ENCODE measurements around the gene SRSF11. TPM values are rescaled to one million over a fixed set of nuclear protein-coding genes. Genes with fewer than 3 reads are reported as not detected.

The SRSF11 gene
- total RNA-seq, 2 donors from 2014 or later: 227 to 232 TPM

- peaks cover 11% of the 10 kb centered on the region for H3K4me1 Mint-ChIP-seq
- no peak for DNase-seq
- no peaks in the 10 kb centered on the region for H3K9me3 Mint-ChIP-seq
- Histone ChIP-seq H3K9ac (ENCODE audit: extremely low read depth, low read length, poor library complexity, severe bottlenecking) (no peak overlapping the region), H3K27ac (ENCODE audit: low read depth, low read length) (no peak overlapping the region), H3K36me3 (ENCODE audit: control insufficient read depth, insufficient read depth, low read length) (peaks cover 60% of the 10 kb centered on the region), H3K4me3 (ENCODE audit: low read length) (no peak overlapping the region), H3K9me3 (ENCODE audit: control insufficient read depth, low read length) (no peaks in the 10 kb centered on the region), H3K27me3 (ENCODE audit: control insufficient read depth, insufficient read depth, low read length, poor library complexity, severe bottlenecking) (no peaks in the 10 kb centered on the region), H3K4me1 (ENCODE audit: control insufficient read depth, insufficient read depth, low read length) (no peaks in the 10 kb centered on the region)
- H3K27ac Mint-ChIP-seq: peak overlapping the region; percentile 20
- TF ChIP-seq, protein P1, sequence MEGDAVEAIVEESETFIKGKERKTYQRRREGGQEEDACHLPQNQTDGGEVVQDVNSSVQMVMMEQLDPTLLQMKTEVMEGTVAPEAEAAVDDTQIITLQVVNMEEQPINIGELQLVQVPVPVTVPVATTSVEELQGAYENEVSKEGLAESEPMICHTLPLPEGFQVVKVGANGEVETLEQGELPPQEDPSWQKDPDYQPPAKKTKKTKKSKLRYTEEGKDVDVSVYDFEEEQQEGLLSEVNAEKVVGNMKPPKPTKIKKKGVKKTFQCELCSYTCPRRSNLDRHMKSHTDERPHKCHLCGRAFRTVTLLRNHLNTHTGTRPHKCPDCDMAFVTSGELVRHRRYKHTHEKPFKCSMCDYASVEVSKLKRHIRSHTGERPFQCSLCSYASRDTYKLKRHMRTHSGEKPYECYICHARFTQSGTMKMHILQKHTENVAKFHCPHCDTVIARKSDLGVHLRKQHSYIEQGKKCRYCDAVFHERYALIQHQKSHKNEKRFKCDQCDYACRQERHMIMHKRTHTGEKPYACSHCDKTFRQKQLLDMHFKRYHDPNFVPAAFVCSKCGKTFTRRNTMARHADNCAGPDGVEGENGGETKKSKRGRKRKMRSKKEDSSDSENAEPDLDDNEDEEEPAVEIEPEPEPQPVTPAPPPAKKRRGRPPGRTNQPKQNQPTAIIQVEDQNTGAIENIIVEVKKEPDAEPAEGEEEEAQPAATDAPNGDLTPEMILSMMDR (conservative IDR thresholded peaks at IDR 0.05): no peak
- H3K27me3 Mint-ChIP-seq (ENCODE audit: insufficient read depth): no peaks in the 10 kb centered on the region
- H3K36me3 Mint-ChIP-seq (ENCODE audit: low read depth): peaks cover 34% of the 10 kb centered on the region
- no peak overlapping the region for H3K4me3 Mint-ChIP-seq
Measured at GRCh38 chr1:70299472-70299871, 78.3 kb downstream of the SRSF11 start.

Other genes starting within 250 kb of the SRSF11 start
- 10 to 100 TPM; 26.8 to 29.2 TPM for gene LRRC40, start 15.8 kb upstream of the SRSF11 start, total RNA-seq
- gene ANKRD13C, start 133.3 kb downstream of the SRSF11 start, total RNA-seq: 10 to 100 TPM; 22.6 to 25.2 TPM
- 10 to 100 TPM; 19.1 to 26.2 TPM for gene CTH, start 189.9 kb downstream of the SRSF11 start, total RNA-seq